HG02759 (cell line): ENCODE results near the gene KRTAP27-1.

Experiments used
- ATAC-seq: cut with Tn5 transposase; IDR thresholded peaks from one replicate; pipeline ENCODE4 v1.9.1; 2021; ENCODE audit warnings: mild to moderate bottlenecking, moderate library complexity; ENCODE audit not compliant: unreplicated experiment

The KRTAP27-1 gene

GRCh38 chr21:30337276-30337744 lies at the start of gene KRTAP27-1:
Gene KRTAP27-1 (minus strand): TSS chr21:30337694. CDS start chr21:30337668, 26 bp downstream.
- no peak for ATAC-seq

- no peak for ATAC-seq
Observed at GRCh38 chr21:30382201-30382600, 44.7 kb upstream of the KRTAP27-1 start.

- no peak for ATAC-seq
Observed at GRCh38 chr21:30372139-30372770, 34.8 kb upstream of the KRTAP27-1 start, which contains the start of gene KRTAP13-2. Gene KRTAP13-2 (minus strand): TSS chr21:30372271. CDS start chr21:30372213, 58 bp downstream.

GRCh38 chr21:30355906-30356305 lies 18.4 kb upstream of the KRTAP27-1 start:
- ATAC-seq: no peak

GRCh38 chr21:30354308-30355005 lies 17.0 kb upstream of the KRTAP27-1 start:
- ATAC-seq: no peak

GRCh38 chr21:30351534-30351933 lies 14.0 kb upstream of the KRTAP27-1 start:
- no peak for ATAC-seq

- no peak for ATAC-seq
Observed at GRCh38 chr21:30349572-30349971, 12.1 kb upstream of the KRTAP27-1 start.

GRCh38 chr21:30348506-30348905 lies 11.0 kb upstream of the KRTAP27-1 start, which contains the start of gene KRTAP23-1:
Gene KRTAP23-1 (minus strand): TSS chr21:30348606. CDS start chr21:30348606, 0 bp downstream.
- ATAC-seq: no peak

GRCh38 chr21:30345014-30345413 lies 7.5 kb upstream of the KRTAP27-1 start:
- no peak for ATAC-seq

GRCh38 chr21:30340714-30341573 lies 3.5 kb upstream of the KRTAP27-1 start:
- no peak for ATAC-seq

- ATAC-seq: no peak
Observed at GRCh38 chr21:30338717-30339116, 1.2 kb upstream of the KRTAP27-1 start.

GRCh38 chr21:30337772-30338171 lies 278 bp upstream of the KRTAP27-1 start:
- ATAC-seq: no peak

GRCh38 chr21:30336596-30336995 lies 898 bp downstream of the KRTAP27-1 start:
- ATAC-seq: no peak

- ATAC-seq: no peak
Observed at GRCh38 chr21:30333736-30334135, 3.8 kb downstream of the KRTAP27-1 start.

GRCh38 chr21:30332681-30333080 lies 4.8 kb downstream of the KRTAP27-1 start:
- no peak for ATAC-seq

- no peak for ATAC-seq
Observed at GRCh38 chr21:30329203-30329875, 8.2 kb downstream of the KRTAP27-1 start.

- no peak for ATAC-seq
Observed at GRCh38 chr21:30326390-30326789, 11.1 kb downstream of the KRTAP27-1 start.

GRCh38 chr21:30320215-30320614 lies 17.3 kb downstream of the KRTAP27-1 start, which contains the start of gene KRTAP26-1:
Gene KRTAP26-1 (minus strand): TSS chr21:30320315. CDS start chr21:30320035, 280 bp downstream.
- ATAC-seq: no peak

- ATAC-seq: no peak
Observed at GRCh38 chr21:30315701-30316100, 21.8 kb downstream of the KRTAP27-1 start.

- no peak for ATAC-seq
Observed at GRCh38 chr21:30306884-30307283, 30.6 kb downstream of the KRTAP27-1 start.
